Lower lobe of right lung (tissue), 2 donors: ENCODE measurements around the gene SMARCD3. TPM values are rescaled to one million over a fixed set of nuclear protein-coding genes. Genes with fewer than 3 reads are reported as not detected.
A peak's percentile ranks its signal among the peaks of the same experiment; 100 is the strongest.

Source experiments
- ATAC-seq, 2 donors: fragments of 200-7000 bp; cut with Tn5 transposase; one replicate each; pipeline ENCODE4 v1.9.1; 2020 to 2022; ENCODE audit warnings: mild to moderate bottlenecking in 2 of 2, moderate library complexity in 2 of 2
- DNase-seq: peaks from one replicate; pipeline ENCODE4 v3.0.0-alpha.2; 2020
- H3K27ac ChIP-seq: fragments of 200-600 bp; one replicate; pipeline ENCODE4 v1.8.0; 2022
- H3K27me3 ChIP-seq: fragments of 200-600 bp; one replicate; pipeline ENCODE4 v1.8.0; 2022; ENCODE audit warnings: low read depth
- H3K36me3 ChIP-seq: fragments of 200-600 bp; one replicate; pipeline ENCODE4 v1.8.0; 2022; ENCODE audit warnings: mild to moderate bottlenecking
- H3K4me1 ChIP-seq: fragments of 200-600 bp; one replicate; pipeline ENCODE4 v1.8.0; 2022
- H3K4me3 ChIP-seq: fragments of 200-600 bp; one replicate; pipeline ENCODE4 v1.8.0; 2022; ENCODE audit warnings: mild to moderate bottlenecking
- H3K9me3 ChIP-seq: fragments of 200-600 bp; one replicate; pipeline ENCODE4 v1.8.0; 2022
- CTCF ChIP-seq: fragments of 200-600 bp; IDR thresholded peaks from one replicate; pipeline ENCODE4 v1.8.0; 2022; ENCODE audit warnings: antibody characterized with exemption, mild to moderate bottlenecking
- intact Hi-C: fragments of 100-400 bp; cut with DNase I; formaldehyde crosslinking; loops from one replicate; pipeline ENCODE4 v1.11.0; 2022
- total RNA-seq: library from RNA; stranded (reverse); fragmentation: NEBNext Ultra II Directional; extraction: Animal tissue kit (Norgen Biotek cat#: 25700); gene quantifications from one replicate; pipeline ENCODE4 v1.2.1, GENCODE V29; 2021
- donor health status: DM: no; HTN: yes; CAD: no; lungs with severe emphysema.

The SMARCD3 gene
- total RNA-seq, 1 donor from 2014 or later: 53.1 TPM

GRCh38 chr7:151272405-151272804 is 23.9 kb upstream of the SMARCD3 start:
- intact Hi-C loops: no loop called here
- no peaks in the 10 kb centered on the region for H3K36me3 ChIP-seq
- no peaks in the 10 kb centered on the region for H3K9me3 ChIP-seq
- peak overlapping the region; percentile 70 for H3K27ac ChIP-seq
- peak in 1 of 2 donors; percentile 1 for ATAC-seq
- TF ChIP-seq CTCF: no peak
- H3K4me3 ChIP-seq: no peak overlapping the region
- no peaks in the 10 kb centered on the region for H3K27me3 ChIP-seq
- peak; percentile 41 for DNase-seq
- peaks cover 36% of the 10 kb centered on the region for H3K4me1 ChIP-seq

GRCh38 chr7:151271699-151272355 is 23.3 kb upstream of the SMARCD3 start:
- H3K36me3 ChIP-seq: no peaks in the 10 kb centered on the region
- peak overlapping the region; percentile 70 for H3K27ac ChIP-seq
- H3K4me1 ChIP-seq: peaks cover 33% of the 10 kb centered on the region
- TF ChIP-seq CTCF: no peak
- H3K9me3 ChIP-seq: no peaks in the 10 kb centered on the region
- no peak overlapping the region for H3K4me3 ChIP-seq
- peak; percentile 88 to 90 for ATAC-seq
- DNase-seq: peak; percentile 71
- intact Hi-C loops: no loop called here
- H3K27me3 ChIP-seq: no peaks in the 10 kb centered on the region

- Histone ChIP-seq H3K27me3 (no peaks in the 10 kb centered on the region), H3K4me3 (no peak overlapping the region), H3K36me3 (no peaks in the 10 kb centered on the region), H3K4me1 (peaks cover 33% of the 10 kb centered on the region), H3K9me3 (no peaks in the 10 kb centered on the region), H3K27ac (no peak overlapping the region)
- DNase-seq (peak; percentile 30), ATAC-seq (no peak)
- intact Hi-C loops: no loop called here
- no peak for TF ChIP-seq CTCF
Measured at GRCh38 chr7:151269511-151269910, 21.0 kb upstream of the SMARCD3 start.

- Histone ChIP-seq H3K36me3 (no peaks in the 10 kb centered on the region), H3K4me1 (no peaks in the 10 kb centered on the region), H3K27ac (no peak overlapping the region), H3K4me3 (no peak overlapping the region), H3K27me3 (no peaks in the 10 kb centered on the region), H3K9me3 (no peaks in the 10 kb centered on the region)
- TF ChIP-seq CTCF: no peak
- DNase-seq (no peak), ATAC-seq (no peak)
- intact Hi-C loops: no loop called here
Measured at GRCh38 chr7:151265351-151265931, 16.9 kb upstream of the SMARCD3 start.

- Histone ChIP-seq H3K36me3 (no peaks in the 10 kb centered on the region), H3K9me3 (no peaks in the 10 kb centered on the region), H3K4me3 (no peak overlapping the region), H3K27me3 (no peaks in the 10 kb centered on the region), H3K4me1 (no peaks in the 10 kb centered on the region), H3K27ac (no peak overlapping the region)
- no peak for TF ChIP-seq CTCF
- ATAC-seq (no peak), DNase-seq (peak; percentile 37)
- intact Hi-C loops: no loop called here
Measured at GRCh38 chr7:151264615-151265014, 16.1 kb upstream of the SMARCD3 start.
